Cardiac septum (tissue), 1 donor: ENCODE results near the gene TAF5. TPM values are rescaled to one million over a fixed set of nuclear protein-coding genes. Genes with fewer than 3 reads are reported as not detected.
"Not testable (repeated sequence)": the region's sequence is repeated elsewhere in the genome, so short reads cannot be mapped to it uniquely, and the experiment has no call there.

Source experiments
- DNase-seq: peaks from one replicate; pipeline ENCODE4 v3.0.0-alpha.2; 2020; ENCODE audit warnings: low spot score
- intact Hi-C: fragments of 100-400 bp; cut with DNase I; formaldehyde crosslinking; loops from one replicate; pipeline ENCODE4 v1.14.0; 2022
- long read RNA-seq: library from polyadenylated mRNA; unstranded; transcript quantifications from one replicate; pipeline ENCODE4 v2.0.0, GENCODE V29; 2021
- total RNA-seq: library from RNA; stranded (reverse); fragmentation: NEBNext Ultra II Directional; extraction: Animal tissue kit (Norgen Biotek cat#: 25700); gene quantifications from one replicate; pipeline ENCODE4 v1.2.1, GENCODE V29; 2021
- donor health status: DM: no; HTN: no; CAD: no.

TAF5 gene
- total RNA-seq, result 1.4 TPM
- long read RNA-seq, transcript TAF5-201 (11 exons, 3,268 nt), result major isoform, 7 of 11 reads
- long read RNA-seq, partial matches to known transcripts, result 4 of 11 reads
- long read RNA-seq, other reads (novel, unspliced or antisense), result 0 of 11 reads

DNA sequence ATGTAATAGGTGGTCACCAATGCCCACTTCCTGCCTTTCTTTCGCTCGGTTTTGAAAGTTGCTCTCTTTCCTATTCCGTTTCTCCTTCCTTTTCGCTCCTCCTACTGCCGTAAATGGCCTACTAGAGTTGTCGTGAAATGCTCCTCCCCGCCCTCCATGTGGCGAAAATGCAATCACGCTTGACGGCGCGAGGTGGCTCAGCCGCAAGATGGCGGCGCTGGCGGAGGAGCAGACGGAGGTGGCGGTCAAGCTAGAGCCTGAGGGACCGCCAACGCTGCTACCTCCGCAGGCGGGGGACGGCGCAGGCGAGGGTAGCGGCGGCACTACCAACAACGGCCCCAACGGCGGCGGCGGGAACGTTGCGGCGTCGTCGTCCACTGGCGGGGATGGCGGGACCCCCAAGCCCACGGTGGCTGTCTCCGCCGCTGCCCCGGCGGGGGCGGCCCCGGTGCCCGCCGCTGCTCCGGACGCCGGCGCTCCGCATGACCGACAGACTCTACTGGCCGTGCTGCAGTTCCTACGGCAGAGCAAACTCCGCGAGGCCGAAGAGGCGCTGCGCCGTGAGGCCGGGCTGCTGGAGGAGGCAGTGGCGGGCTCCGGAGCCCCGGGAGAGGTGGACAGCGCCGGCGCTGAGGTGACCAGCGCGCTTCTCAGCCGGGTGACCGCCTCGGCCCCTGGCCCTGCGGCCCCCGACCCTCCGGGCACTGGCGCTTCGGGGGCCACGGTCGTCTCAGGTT is at the start of gene TAF5:
TSS of gene TAF5 (plus strand) at position 195 of the 737 bp plus-strand sequence. CDS start at position 209, 14 bp downstream.
- peak; percentile 96 for DNase-seq
- intact Hi-C loops, result loop anchor here (2.0 kb wide), 1 partner anchor 29 kb away; the partner anchor contains the start of genes ATP5MK and PDCD11

DNA sequence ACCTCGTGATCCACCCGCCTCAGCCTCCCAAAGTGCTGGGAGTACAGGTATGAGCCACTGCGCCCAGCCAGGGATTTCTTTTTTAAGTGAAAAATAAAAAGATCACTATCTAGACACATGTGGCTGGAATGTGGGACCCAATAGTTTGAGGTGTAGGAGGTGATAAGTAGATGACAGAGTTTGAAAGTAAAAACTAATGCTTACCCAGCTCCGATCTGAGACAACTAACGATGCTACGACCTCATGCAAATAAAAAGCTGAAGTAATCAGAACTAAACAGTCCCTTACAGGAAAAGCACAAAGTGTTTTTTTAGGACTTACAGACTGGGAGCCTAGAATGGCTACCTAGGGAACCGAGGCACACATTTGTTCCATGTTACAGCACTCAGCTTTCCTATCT is 39.9 kb upstream of the TAF5 start:
- DNase-seq, result no peak
- intact Hi-C loops, result no loop called here

DNA sequence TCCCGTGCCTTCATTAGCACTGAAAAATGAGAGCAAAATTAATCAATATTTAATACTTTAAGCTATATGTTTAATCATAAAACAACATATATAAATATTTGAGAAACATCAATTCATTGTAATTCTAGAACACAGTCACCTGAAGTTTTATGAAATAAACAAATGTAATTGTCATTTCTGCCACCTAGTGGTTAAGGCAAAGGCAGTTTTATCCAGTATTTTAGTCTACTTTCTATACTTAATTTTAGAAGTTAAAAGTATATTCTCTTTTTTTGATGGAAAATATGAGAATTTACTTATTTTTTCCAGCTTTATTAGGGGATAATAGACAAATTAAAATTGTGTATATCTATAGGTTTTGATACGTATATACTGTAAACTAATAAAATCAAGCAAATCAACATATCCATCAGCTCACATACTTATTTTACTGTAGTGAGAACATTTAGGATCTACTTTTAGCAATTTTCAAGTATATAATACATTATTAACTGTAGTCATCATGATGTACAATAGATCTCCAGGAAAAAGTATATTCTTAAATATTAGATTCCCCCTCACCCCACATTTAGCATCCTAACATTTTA is 33.7 kb upstream of the TAF5 start:
- no peak for DNase-seq
- intact Hi-C loops, result loop anchor here (10.0 kb wide), 1 partner anchor 419 kb away; the partner anchor contains the start of gene CNNM2

DNA sequence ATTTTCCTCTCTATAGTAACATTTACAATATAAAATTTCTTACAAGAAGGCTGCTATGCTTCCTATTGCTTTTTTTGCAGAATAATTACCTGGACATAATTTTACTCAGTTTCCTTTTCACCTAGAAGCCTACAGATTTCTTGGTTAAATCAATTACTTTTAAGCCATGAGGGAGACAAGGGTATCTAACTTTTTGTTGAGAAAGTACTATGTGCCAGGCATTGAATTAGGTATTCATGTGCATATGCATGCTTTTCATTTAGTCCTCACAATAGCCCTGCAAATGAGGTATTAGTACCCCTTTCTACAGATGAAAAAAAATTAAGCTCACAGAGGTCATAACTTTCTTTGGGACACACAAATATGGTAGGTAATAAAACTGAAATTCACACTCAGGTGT is 33.2 kb upstream of the TAF5 start:
- no peak for DNase-seq
- intact Hi-C loops, result loop anchor here (10.0 kb wide), 1 partner anchor 420 kb away; the partner anchor contains the start of gene CNNM2

DNA sequence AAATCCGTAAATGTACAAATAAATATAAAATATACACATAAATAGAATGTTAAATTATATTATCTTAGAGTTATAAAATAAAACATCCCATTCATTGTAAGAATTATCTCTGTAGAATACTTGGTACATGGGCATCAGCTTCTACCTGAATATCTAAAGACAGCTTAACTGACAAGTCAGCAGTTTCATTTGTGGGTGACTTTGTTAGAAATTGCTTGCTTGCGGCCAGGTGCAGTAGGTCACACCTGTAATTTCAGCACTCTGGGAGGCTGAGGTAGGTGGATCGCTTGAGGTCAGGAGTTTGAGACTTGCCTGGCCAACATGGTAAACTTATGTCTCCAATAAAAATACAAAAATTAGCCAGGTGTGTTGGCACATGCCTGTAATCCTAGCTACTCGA is 31.4 kb upstream of the TAF5 start:
- no peak for DNase-seq
- intact Hi-C loops, result loop anchor here (5.0 to 10.0 kb wide), 2 partner anchors 422 to 509 kb away; partner anchors contain the start of gene CNNM2

DNA sequence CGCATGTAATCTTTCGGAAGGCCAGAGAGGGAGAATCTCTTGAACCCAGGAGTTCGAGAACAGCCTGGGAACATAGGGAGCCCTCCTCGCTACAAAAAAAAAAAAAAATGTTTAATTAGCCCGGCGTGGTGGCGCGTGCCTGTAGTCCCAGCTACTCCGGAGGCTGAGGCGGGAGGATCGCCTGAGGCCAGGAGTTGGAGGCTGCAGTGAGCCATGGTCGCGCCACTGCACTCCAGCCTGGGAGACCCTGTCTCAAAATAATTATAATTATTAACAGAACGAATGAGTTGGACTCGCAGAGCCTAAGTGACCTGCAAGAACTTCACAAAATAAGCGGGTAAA is 17.6 kb upstream of the TAF5 start:
- intact Hi-C loops, result no loop called here
- DNase-seq, result no peak

DNA sequence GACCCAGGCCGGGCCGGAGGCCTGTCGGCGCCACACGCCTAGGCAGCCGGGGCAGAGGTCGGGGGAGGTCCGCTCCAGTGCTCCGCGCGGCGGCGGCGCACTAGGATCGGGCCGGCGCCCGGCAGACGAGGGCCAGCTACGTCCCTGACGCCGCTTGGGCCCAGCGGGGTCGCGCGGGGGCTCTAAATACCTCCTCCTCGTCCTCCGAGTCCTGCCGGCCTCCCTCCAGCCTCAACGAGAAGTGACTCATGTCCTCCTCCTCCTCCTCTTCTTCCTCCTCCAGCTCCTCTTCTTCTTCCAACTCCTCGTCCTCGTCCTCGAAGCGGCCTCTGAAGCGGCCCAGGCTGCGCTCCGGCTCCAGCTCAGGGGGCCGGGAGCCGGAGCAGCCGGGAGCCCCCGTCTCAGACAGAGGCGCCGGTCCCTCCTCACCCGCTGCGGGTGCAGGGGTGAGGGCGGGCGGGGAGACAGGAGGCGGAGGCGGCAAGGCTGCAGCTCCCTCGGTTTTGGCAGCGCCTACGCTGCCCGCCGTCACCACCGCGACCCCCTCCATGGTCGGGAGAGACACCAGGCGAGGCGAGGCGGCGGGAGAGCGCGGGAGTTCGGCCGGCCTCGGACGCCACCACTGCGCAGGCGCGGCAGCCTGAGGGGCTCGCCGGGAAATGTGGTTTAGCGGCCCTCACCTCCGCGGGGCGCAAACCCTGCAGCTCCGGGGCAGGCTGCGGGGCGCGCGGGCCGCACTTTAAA is 17.1 kb upstream of the TAF5 start, which contains the start of gene PCGF6:
TSS of gene PCGF6 (minus strand) at position 624 of the 744 bp plus-strand sequence. CDS start at position 550, 74 bp downstream.
- intact Hi-C loops, result no loop called here
- peak; percentile 90 for DNase-seq

DNA sequence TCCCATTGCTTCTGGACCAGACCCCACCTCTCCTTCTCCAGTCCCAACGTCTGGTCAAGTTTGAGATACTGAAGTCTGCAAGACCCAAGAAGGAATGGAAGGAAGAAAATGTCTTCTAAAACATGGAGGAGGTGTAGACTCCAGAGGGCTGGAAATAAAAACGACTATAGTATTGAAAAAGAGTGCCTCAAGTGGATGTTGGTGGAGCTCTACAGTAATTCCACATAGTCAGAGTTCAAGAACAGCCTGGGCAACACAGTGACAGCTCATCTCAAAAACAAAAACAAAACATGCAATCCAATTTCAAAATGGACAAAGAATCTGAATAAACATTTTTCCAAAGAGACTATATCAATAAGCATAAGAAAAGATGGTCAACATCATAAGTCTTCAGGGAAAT is 14.5 kb upstream of the TAF5 start:
- intact Hi-C loops, result no loop called here
- no peak for DNase-seq

DNA sequence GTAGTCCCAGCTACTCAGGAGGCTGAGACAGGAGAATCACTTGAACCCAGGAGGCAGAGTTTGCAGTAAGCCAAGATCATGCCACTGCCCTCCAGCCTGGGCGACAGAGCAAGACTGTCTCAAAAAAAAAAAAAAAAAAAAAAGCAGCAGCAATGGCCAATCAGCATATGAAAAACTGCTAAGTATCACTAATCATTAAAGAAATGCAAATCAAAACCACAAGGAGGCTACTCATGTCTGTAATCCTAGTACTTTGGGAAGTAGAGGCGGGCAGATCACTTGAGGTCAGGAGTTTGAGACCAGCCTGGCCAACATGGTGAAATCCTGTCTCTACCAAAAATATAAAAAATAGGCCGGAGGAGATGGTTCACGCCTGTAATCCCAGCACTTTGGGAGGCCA is 13.2 kb upstream of the TAF5 start:
- DNase-seq, intact Hi-C loops: not testable (repeated sequence)

DNA sequence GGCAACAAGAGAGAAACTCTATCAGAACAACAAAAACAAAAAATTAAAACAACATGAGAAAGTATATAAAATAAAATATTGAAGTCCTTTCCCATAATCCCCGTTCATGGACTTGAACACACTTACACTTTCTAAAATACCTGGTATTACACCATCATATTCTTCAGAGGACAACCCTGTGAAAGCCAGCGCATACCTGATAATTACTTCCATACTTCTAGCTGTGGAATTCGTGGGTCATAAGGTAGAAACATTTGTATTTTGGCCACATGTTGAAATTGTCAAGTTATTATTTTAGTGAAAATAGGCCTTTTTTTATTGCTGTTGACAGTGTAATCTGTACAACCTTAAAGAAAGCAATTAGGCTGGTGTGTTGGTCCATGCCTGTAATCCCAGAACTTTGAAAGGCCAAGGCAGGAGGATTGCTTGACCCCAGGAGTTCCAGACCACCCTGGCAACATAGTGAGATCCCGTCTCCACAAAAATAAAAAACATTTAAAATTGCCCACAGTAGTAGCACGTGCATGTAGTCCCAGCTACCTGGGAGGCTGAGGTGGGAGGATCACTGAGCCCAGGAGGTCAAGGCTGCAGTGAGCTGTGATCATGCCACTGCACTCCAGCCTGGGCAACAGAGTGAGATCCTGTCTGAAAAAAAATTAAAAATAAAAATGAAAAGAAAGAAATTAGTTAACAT is 11.7 kb upstream of the TAF5 start:
- no peak for DNase-seq
- intact Hi-C loops, result no loop called here

DNA sequence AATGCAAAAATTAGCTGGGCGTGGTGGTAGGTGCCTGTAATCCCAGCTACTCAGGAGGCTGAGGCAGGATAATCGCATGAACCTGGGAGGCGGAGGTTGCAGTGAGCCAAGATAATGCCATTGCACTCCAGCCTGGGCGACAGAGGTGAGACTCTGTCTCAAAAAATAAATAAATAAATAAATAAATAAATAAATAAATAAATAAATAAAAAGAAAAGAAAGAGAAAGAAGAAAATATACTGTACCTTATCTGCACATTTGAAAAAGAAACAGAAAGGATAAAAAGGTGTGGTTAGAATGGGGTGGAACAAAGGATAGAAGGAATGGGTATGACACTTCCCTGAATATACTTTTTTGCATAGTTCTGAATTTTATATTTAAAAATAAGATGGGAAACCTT is 8.3 kb upstream of the TAF5 start:
- DNase-seq, intact Hi-C loops: not testable (repeated sequence)

DNA sequence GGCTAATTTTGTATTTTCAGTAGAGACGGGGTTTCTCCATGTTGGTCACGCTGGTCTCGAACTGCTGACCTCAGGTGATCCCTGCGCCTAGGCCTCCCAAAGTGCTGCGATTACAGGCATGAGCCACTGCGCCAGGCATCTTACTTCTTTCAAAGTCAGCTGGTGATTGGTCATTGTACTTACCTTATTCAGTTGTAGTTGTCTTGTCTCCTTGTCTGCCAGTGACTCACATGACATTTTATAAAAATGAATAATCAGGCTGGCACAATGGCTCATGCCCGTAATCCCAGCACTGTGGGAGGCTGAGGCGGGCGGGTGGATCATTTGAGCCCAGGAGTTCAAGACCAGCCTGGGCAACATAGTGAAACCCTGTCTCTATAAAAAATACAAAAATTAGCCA is 7.0 kb upstream of the TAF5 start:
- intact Hi-C loops, DNase-seq: not testable (repeated sequence)

DNA sequence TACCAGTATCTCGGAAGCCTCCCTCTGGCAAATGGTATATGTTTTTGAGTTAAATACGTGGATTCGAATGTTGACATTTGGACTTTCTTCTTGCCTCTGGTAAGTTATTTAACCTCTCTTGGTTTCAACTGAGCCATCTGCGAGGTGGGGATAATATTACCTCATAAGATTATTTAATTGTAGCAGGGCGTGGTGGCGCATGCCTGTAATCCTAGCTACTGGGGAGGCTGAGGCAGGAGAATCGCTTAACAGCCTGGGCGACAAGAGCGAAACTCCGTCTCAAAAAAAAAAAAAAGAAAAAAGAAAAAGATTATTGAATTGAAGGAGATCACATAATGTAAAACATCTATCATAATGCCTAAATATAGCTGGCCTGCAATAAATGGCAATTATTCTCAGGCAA is 396 bp upstream of the TAF5 start:
- intact Hi-C loops, result no loop called here
- DNase-seq, result no peak

DNA sequence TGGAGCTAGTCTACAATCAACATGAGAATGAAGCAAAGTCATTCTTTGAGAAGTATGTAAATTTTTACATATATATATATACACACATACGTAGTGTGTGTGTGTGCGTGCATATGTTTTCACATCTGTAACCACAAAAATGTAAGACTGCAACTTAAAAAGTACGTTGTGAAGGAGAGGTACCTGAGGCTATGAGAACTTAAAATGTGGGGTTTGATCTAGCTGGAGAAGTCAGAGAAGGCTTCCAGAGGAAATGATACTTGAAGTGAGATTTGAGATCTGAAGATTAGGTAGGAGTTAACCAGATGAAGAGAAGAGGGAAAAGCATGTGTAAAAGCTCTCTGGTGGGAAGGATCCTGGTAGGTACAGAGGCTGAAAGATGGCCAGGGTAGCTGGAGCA is 5.8 kb downstream of the TAF5 start:
- DNase-seq, result no peak
- intact Hi-C loops, result no loop called here

DNA sequence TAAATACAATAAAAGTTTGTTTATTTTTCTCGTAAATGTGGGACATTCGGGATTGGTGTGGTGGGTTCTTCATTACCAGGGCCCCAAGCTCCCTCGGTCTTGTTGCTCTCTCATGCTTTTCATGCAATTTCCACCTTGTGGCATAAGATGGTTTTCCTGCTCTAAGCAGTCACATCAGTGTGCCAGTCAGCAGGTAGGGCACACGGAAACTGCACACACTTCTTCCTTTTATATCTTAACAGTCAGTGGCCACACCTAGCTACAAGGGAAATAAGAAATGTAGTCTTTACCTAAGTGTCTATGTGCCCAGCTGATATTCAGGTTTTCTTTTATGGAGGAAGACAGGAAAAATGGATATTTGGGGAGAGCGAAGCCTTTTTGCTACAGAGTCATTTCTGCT is 6.5 kb downstream of the TAF5 start:
- no peak for DNase-seq
- intact Hi-C loops, result no loop called here

DNA sequence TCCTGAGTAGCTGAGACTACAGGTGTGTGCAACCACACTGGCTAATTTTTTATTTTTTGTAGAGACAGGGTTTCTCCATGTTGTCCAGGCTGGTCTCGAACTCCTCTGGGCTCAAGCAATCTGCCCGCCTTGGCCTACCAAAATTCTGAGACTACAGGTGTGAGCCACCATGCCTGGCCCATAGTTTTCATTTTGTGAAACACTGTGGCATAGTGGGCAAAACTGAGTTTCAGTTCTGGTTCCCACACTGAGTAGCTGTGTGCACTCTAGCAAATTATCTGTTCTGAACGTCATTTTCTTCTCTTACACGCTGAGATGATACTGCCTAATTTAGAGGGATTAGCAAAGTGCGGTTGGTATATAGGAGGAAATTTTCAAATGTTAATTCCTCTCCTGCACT is 15.0 kb downstream of the TAF5 start:
- intact Hi-C loops, result no loop called here
- no peak for DNase-seq

DNA sequence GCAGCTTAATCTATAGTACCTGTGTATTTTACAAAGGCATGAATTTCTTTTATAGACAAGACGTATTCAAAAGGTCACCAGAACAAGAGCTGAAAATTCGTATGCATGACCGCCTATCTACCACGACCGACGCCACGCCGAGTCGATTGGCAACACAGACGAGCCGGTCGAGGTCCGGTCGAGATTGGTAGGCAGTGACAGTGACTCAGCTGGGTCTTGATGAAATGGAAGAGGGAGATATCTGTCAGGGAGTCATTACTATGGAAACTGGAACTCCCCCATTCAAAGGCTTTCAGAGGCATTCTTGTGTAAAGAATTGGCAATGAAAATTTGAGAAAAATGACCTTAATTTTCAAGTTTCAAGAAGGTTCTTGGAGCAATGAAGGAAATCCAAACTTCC is 26.4 kb downstream of the TAF5 start:
- intact Hi-C loops, result no loop called here
- no peak for DNase-seq

DNA sequence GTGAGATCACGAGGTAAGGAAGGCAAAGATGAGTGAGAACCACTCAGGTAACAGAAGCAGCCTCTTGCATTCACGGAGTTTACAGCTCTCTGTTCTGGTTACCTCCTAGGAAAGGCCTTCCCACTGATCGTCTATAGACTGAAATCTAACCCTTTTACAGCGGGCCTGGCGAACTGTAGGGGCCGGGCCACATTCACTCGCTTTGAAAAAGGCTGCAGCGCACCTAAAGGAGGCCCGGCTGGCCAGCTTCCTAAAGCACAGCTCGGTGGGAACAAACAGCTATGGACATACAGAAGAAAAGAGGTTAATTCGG is 27.9 kb downstream of the TAF5 start:
- intact Hi-C loops, result loop anchor here (2.0 kb wide), 1 partner anchor 27 kb away; no protein-coding TSS in a partner anchor
- no peak for DNase-seq

DNA sequence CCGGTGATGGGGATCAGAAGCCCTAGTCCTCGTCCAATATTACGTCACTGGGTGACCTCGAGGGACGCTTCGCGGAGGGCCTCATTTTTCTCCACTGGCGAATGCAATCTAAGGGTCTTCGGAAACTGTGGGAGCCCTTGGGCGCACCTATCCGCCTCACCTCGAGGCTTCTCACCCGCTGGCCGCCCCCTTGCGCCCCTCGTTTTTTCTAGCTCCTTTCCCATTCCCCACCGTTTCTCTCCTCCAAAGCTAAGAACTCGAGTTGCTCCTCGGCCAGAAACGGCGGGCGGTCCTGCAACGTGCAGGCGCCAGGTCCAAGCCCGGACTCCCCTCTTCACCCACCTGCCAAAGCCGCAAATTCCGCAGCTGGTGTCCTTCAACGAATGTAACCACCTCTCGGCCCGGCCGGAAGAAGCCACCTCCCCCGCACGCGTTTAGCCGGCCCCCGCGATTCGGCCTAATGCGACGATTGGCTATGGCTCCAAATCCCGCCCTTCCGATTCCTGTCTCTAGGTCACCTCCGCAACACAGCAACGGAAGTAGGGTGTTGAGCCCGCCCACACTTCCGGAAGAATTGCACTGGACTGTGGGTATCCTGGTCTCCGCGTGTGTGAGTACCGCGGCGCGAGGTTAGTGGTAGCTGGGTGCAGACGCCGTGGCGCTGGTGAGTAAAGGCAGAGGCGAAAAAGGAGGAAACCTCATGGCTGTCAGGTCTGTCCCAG is 28.5 kb downstream of the TAF5 start, which contains the start of the genes ATP5MK and PDCD11:
TSS of gene ATP5MK (minus strand) at position 409 of the 722 bp plus-strand sequence. CDS start 4,018 bp downstream, outside the sequence.
TSS of gene PDCD11 (plus strand) at position 560 of the 722 bp plus-strand sequence. CDS start 1,801 bp downstream, outside the sequence.
- intact Hi-C loops, result loop anchor here (2.0 kb wide), 1 partner anchor 27 kb away; no protein-coding TSS in a partner anchor
- DNase-seq, result peak; percentile 99
